SK-N-SH (cell line): ENCODE results near the gene KCNJ5. TPM values are rescaled to one million over a fixed set of nuclear protein-coding genes. Genes with fewer than 3 reads are reported as not detected.

ENCODE experiments used
- CTCF ChIA-PET: fragments of 300-600, 350-600 bp; formaldehyde crosslinking; extraction: SDS; loops from one replicate; lab custom pipeline; 2021; lab: Yijun Ruan, JAX
- POLR2A ChIA-PET: fragments of 350-600 bp; sonication (Branson Sonifier 250); formaldehyde crosslinking; extraction: SDS; loops from one replicate; lab custom pipeline; 2020; ENCODE audit warnings: antibody characterized with exemption, inconsistent platforms; lab: Yijun Ruan, JAX
- DNase-seq: peaks from one replicate; pipeline ENCODE4 v3.0.0; 2012
- H2AFZ ChIP-seq: fragments of 200-600 bp; sonication (generic); 2 replicates; pipeline ENCODE4 v1.8.1; 2016; ENCODE audit warnings: antibody characterized with exemption, mild to moderate bottlenecking, low read depth
- H3F3A ChIP-seq: fragments of 200-600 bp; sonication (generic); replicated peaks from 2 replicates; pipeline ENCODE3; 2016; ENCODE audit warnings: antibody characterized with exemption, mild to moderate bottlenecking; ENCODE audit not compliant: insufficient read depth
- H3K27ac ChIP-seq, 2 experiments: fragments of 200-500 bp in 1 of 2; fragments of 200-600 bp in 1 of 2; sonication (Bioruptor generic) in 1 of 2; sonication (generic), shearing (Covaris generic) in 1 of 2; 2 replicates each; pipeline versions ENCODE4 v1.5.1 to v1.6.1; 2014 to 2016; ENCODE audit warnings: low read depth in 2 of 2, inconsistent platforms in 1 of 2, low read length in 1 of 2, mild to moderate bottlenecking in 1 of 2, mixed read lengths in 1 of 2
- H3K27me3 ChIP-seq: fragments of 200-600 bp; sonication (generic), shearing (Covaris generic); 2 replicates; pipeline ENCODE4 v1.6.1; 2016; ENCODE audit warnings: mixed run types; ENCODE audit not compliant: insufficient read depth
- H3K36me3 ChIP-seq, 2 experiments: fragments of 200-500 bp in 1 of 2; fragments of 200-600 bp in 1 of 2; sonication (Bioruptor generic) in 1 of 2; sonication (generic) in 1 of 2; replicated peaks in 1 of 2; 2 replicates each; pipeline versions ENCODE3 to v1.5.1; 2014 to 2016; ENCODE audit warnings: low read length in 1 of 2, mild to moderate bottlenecking in 1 of 2; ENCODE audit not compliant: insufficient read depth in 2 of 2, control insufficient read depth in 1 of 2
- H3K4me1 ChIP-seq, 2 experiments: fragments of 200-500 bp in 1 of 2; fragments of 200-600 bp in 1 of 2; sonication (Bioruptor generic) in 1 of 2; sonication (generic), shearing (Covaris generic) in 1 of 2; 2 replicates each; pipeline versions ENCODE4 v1.5.1 to v1.6.1; 2014 to 2016; ENCODE audit warnings: low read depth in 1 of 2, low read length in 1 of 2, mixed run types in 1 of 2; ENCODE audit not compliant: insufficient read depth in 2 of 2, control insufficient read depth in 1 of 2
- H3K4me2 ChIP-seq: fragments of 200-600 bp; sonication (generic), shearing (Covaris generic); 2 replicates; pipeline ENCODE4 v1.6.1; 2017; ENCODE audit warnings: mixed run types
- H3K4me3 ChIP-seq, 2 experiments: fragments of 200-500 bp in 1 of 2; fragments of 200-600 bp in 1 of 2; sonication (Bioruptor generic) in 1 of 2; sonication (generic), shearing (Covaris generic) in 1 of 2; 2 replicates each; pipeline versions ENCODE4 v1.5.1 to v1.8.1; 2014 to 2016; ENCODE audit warnings: low read depth in 2 of 2, inconsistent platforms in 1 of 2, low read length in 1 of 2, mild to moderate bottlenecking in 1 of 2, mixed read lengths in 1 of 2, moderate library complexity in 1 of 2
- H3K79me2 ChIP-seq: fragments of 200-600 bp; sonication (generic); 2 replicates; pipeline ENCODE4 v1.8.1; 2017; ENCODE audit warnings: mild to moderate bottlenecking; ENCODE audit not compliant: insufficient read depth
- H3K9ac ChIP-seq: fragments of 200-600 bp; sonication (generic); 2 replicates; pipeline ENCODE4 v1.6.1; 2017; ENCODE audit warnings: mixed run types
- H3K9me2 ChIP-seq: fragments of 200-600 bp; sonication (generic); 2 replicates; pipeline ENCODE4 v1.6.1; 2017; ENCODE audit warnings: mixed run types
- H3K9me3 ChIP-seq: fragments of 200-600 bp; sonication (generic); 2 replicates; pipeline ENCODE4 v1.6.1; 2017; ENCODE audit warnings: mixed run types, mild to moderate bottlenecking, moderate library complexity
- H4K20me1 ChIP-seq: fragments of 200-600 bp; sonication (generic); 2 replicates; pipeline ENCODE4 v1.6.1; 2017; ENCODE audit warnings: mild to moderate bottlenecking, mixed run types; ENCODE audit not compliant: insufficient read depth
- CHD2 ChIP-seq: fragments of 150-350 bp; IDR thresholded peaks from 2 replicates; pipeline ENCODE4 v1.6.1; 2018; ENCODE audit warnings: low read length; ENCODE audit not compliant: partially characterized antibody
- ELF1 ChIP-seq: IDR thresholded peaks from 2 replicates; pipeline ENCODE4 v1.4.0; 2012
- FOXM1 ChIP-seq: IDR thresholded peaks from 2 replicates; pipeline ENCODE4 v1.4.0; 2012; ENCODE audit warnings: low read depth, mild to moderate bottlenecking
- GABPA ChIP-seq: IDR thresholded peaks from 2 replicates; pipeline ENCODE4 v1.4.0; 2012; ENCODE audit warnings: low read depth, mild to moderate bottlenecking
- GATA2 ChIP-seq: sonication (generic); formaldehyde crosslinking; IDR thresholded peaks from 2 replicates; pipeline ENCODE4 v1.5.0; 2020; ENCODE audit warnings: mild to moderate bottlenecking, missing genetic modification reagents
- MEF2A ChIP-seq: IDR thresholded peaks from 2 replicates; pipeline ENCODE4 v1.4.0; 2012; ENCODE audit warnings: low read depth, borderline replicate concordance
- MXI1 ChIP-seq: IDR thresholded peaks from 2 replicates; pipeline ENCODE4 v1.6.1; 2012; ENCODE audit warnings: mild to moderate bottlenecking, low read depth, low read length, improper control_type of control experiment
- POLR2AphosphoS5 ChIP-seq: IDR thresholded peaks from 2 replicates; pipeline ENCODE4 v1.6.1; 2012; ENCODE audit warnings: low read depth, low read length
- RAD21 ChIP-seq: IDR thresholded peaks from 2 replicates; pipeline ENCODE4 v1.6.1; 2012; ENCODE audit warnings: mild to moderate bottlenecking, low read length
- RFX5 ChIP-seq: IDR thresholded peaks from 2 replicates; pipeline ENCODE4 v1.6.1; 2012; ENCODE audit warnings: mild to moderate bottlenecking, improper control_type of control experiment, low read length
- RXRA ChIP-seq: IDR thresholded peaks from 2 replicates; pipeline ENCODE4 v1.4.0; 2012; ENCODE audit warnings: low read depth, mild to moderate bottlenecking, borderline replicate concordance
- TCF12 ChIP-seq: IDR thresholded peaks from 2 replicates; pipeline ENCODE4 v1.4.0; 2012
- YY1 ChIP-seq: IDR thresholded peaks from 2 replicates; pipeline ENCODE4 v1.4.0; 2012; ENCODE audit warnings: low read depth, mild to moderate bottlenecking
- WGBS: methylation state at CpG from one replicate; pipeline ENCODE4 v1.1.6; 2017; ENCODE audit warnings: low lambda C conversion rate; 5-methylcytosine and 5-hydroxymethylcytosine counted together
- polyA plus RNA-seq, 3 experiments: library from polyadenylated mRNA; depleted of rRNA; stranded (reverse); fragments of >200 nt; gene quantifications; 2 replicates each; pipeline ENCODE4 v1.2.3, GENCODE V29; 2012
- TF ChIP-seq, protein P1 (sequence below): IDR thresholded peaks from 2 replicates; pipeline ENCODE4 v1.4.0; 2012; ENCODE audit warnings: low read depth

KCNJ5 gene
- polyA plus RNA-seq, 1 of the 3 experiments (the other 2 are of a cell fraction) = 0.03 TPM

DNA sequence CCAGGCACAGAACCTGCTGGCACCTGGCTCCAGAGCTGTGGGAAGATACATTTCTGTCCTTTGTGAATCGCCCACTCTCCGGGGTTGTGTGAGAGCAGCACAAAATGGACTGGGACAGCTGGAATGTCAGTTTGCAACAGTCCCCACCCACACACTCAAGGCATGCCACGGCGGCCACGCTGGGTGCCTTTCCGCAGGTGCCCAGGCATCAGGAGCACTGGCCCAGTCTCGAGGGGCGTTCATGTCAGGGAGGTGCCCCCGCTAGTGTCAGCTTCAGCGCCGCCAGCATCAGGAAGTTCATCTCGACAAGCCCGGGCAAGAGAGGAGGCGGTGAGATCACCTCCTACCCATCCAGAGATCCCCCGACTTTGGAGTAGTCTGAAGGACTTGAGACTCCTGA, 49.4 kb downstream of the KCNJ5 start:
- Histone ChIP-seq H3K9ac (no peak overlapping the region), H3K36me3 (no peaks in the 10 kb centered on the region), H3K79me2 (no peaks in the 10 kb centered on the region), H3K27me3 (no peaks in the 10 kb centered on the region), H3K4me2 (no peak overlapping the region)
- no peak for TF ChIP-seq GABPA
- no peak for TF ChIP-seq TCF12
- no peak for TF ChIP-seq RAD21
- TF ChIP-seq RFX5 = no peak
- TF ChIP-seq GATA2 (CRISPR knock-in tag) = no peak
- TF ChIP-seq, all 33 proteins: peak for 0
- Histone ChIP-seq H3F3A (no peaks in the 10 kb centered on the region), H4K20me1 (no peaks in the 10 kb centered on the region), H3K9me3 (no peaks in the 10 kb centered on the region), H2AFZ (no peak overlapping the region), H3K9me2 (no peaks in the 10 kb centered on the region), H3K27ac (no peak overlapping the region), H3K4me1 (no peaks in the 10 kb centered on the region; a peak in 1 of 4 replicates), H3K4me3 (no peak overlapping the region)
- 76% methylated on average over 5 of the region's 15 CpGs for WGBS
- POLR2A ChIA-PET = no interaction called here
- no peak for DNase-seq
- CTCF ChIA-PET = interaction anchor here (1.1 to 34.0 kb wide), 3 partner anchors 16 to 51 kb away, joined by 3 to 872 read pairs (median 113); partner anchors contain the start of gene KCNJ5

DNA sequence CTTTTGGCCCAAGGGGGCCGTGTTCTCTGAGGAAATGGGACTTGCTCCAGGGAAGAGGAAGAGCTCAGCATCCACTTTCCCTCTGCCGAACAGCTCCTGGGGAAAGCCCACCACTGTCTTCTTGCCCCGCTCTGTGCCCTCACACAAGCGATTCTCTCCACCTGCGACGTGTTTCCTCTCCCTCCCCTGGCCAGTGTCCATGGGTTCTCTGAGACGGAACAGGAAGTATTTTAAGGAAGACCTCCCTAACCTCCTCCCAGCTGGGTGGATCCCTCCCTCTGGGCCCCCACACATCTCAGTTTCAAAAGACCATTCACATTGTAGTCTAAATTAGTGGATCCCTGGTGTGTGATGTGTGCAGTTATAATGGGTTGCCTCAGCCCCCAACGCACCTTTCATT, 50.0 kb downstream of the KCNJ5 start:
- DNase-seq = no peak
- Histone ChIP-seq H3K36me3 (no peaks in the 10 kb centered on the region), H2AFZ (no peak overlapping the region), H3K79me2 (no peaks in the 10 kb centered on the region), H3K9me2 (no peaks in the 10 kb centered on the region), H3F3A (no peaks in the 10 kb centered on the region), H3K4me2 (no peak overlapping the region), H3K4me1 (no peaks in the 10 kb centered on the region; a peak in 1 of 4 replicates), H4K20me1 (no peaks in the 10 kb centered on the region), H3K9ac (no peak overlapping the region), H3K27ac (no peak overlapping the region), H3K4me3 (no peak overlapping the region), H3K9me3 (no peaks in the 10 kb centered on the region), H3K27me3 (no peaks in the 10 kb centered on the region)
- POLR2A ChIA-PET = no interaction called here
- CTCF ChIA-PET = interaction anchor here (1.1 to 34.0 kb wide), 3 partner anchors 16 to 52 kb away, joined by 3 to 872 read pairs (median 113); partner anchors contain the start of gene KCNJ5
- 87% methylated on average over 6 of the region's 8 CpGs for WGBS
- TF ChIP-seq CHD2 = no peak
- no peak for TF ChIP-seq ELF1
- TF ChIP-seq POLR2AphosphoS5 = no peak
- no peak for TF ChIP-seq RAD21
- TF ChIP-seq MEF2A = no peak

DNA sequence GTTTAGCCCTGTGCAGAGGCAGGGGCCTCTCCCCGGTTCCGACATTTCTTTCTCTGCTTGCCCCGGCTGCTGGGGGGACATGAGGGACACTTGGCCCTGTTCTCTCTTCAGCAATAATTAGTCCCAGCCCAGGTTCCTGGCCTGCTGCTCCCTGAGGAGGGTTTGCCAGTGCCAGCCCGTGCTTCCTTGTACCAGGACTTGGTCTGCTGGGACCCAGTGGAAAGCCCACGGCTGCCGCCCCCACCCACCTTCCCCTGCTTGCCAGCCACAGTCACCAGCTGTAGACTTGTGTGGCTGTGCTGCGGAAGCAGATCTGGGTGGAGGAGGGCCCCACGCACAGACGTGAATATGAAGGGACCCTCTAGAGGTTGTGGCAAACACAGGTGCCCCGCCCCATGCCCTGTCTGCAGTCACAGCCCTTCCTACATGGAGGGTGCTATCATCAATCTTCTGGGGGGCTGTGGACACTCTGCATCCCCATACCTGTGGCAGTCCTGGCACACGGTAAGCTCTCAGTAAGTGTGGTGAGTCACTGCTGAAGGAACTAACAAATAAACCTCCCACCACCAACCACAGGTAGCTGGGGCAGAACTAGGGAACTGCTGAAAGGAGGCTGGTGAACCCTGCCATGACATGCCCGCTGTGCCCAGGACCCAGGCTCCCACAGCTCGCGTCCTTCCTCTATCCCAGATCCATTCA, 50.6 kb downstream of the KCNJ5 start:
- H3K9ac ChIP-seq = no peak overlapping the region

More for the DNA sequence above, 50.6 kb downstream of the KCNJ5 start:
- no peaks in the 10 kb centered on the region for H3F3A ChIP-seq
- H3K79me2 ChIP-seq = no peaks in the 10 kb centered on the region
- H3K9me2 ChIP-seq = no peaks in the 10 kb centered on the region
- H4K20me1 ChIP-seq = no peaks in the 10 kb centered on the region
- POLR2A ChIA-PET = no interaction called here
- no peak overlapping the region for H3K27ac ChIP-seq
- CTCF ChIA-PET = interaction anchor here (1.1 to 34.0 kb wide), 4 partner anchors 15 to 52 kb away, joined by 3 to 872 read pairs (median 59); partner anchors contain the start of gene KCNJ5
- DNase-seq = no peak
- no peaks in the 10 kb centered on the region; a peak in 1 of 4 replicates for H3K4me1 ChIP-seq
- no peaks in the 10 kb centered on the region for H3K9me3 ChIP-seq
- H3K4me3 ChIP-seq = no peak overlapping the region
- H3K36me3 ChIP-seq = no peaks in the 10 kb centered on the region
- no peaks in the 10 kb centered on the region for H3K27me3 ChIP-seq
- H2AFZ ChIP-seq = no peak overlapping the region
- TF ChIP-seq MXI1 (no peak), FOXM1 (no peak), RXRA (no peak), YY1 (no peak), RFX5 (no peak)
- TF ChIP-seq, protein P1, sequence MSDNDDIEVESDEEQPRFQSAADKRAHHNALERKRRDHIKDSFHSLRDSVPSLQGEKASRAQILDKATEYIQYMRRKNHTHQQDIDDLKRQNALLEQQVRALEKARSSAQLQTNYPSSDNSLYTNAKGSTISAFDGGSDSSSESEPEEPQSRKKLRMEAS = no peak
- no peak overlapping the region for H3K4me2 ChIP-seq
- WGBS = 81% methylated on average over 8 of the region's 14 CpGs
